ENCODE data around the gene METTL1. TPM values are rescaled to one million over a fixed set of nuclear protein-coding genes. Genes with fewer than 3 reads are reported as not detected.

Gene METTL1
- total RNA-seq, 1 experiment from 2014 or later = 17.9 TPM

DNA sequence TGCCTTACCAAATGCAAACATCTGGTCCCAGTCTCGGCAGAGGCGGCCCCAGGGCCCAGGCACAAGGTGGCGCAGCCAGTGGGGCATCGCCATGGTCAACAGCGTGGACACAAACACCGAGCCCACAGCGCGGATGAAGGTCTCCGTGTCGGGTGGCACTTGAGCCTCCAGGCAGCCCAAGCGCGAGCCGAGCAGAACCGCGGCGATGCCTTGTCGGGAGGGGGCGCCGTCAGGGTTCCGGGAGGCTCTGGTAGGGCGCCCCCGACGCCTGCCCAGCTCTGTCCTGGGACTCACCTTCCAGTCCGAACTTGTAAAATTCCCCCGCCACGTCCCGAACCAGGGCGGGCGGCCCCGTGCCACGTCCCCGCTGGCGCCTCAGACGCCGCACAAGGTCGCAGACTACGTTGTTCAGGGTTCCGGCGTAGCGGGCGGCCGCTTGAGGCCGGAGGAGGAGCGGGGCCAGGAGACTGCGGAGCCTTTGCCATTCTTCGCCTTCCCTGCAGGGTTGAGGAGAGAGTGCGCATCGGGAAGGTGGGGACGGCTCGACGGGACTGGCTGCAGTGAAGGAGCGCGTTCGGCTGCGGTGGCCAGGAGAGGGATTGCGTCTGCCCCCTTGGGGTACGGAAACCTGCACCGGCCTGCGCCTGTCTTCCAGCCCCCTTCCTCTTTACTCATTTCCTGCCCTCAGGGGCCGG, 6.8 kb downstream of the METTL1 start:
- Histone ChIP-seq H3K27me3 (ENCODE audit: insufficient read depth, low read depth) (peaks cover 33% of the 10 kb centered on the region), H3K9me2 (ENCODE audit: insufficient read depth) (no peaks in the 10 kb centered on the region), H3K9me3 (ENCODE audit: insufficient read depth, low read depth) (no peaks in the 10 kb centered on the region), H3K36me3 (ENCODE audit: low read depth) (no peaks in the 10 kb centered on the region), H3K4me2 (peak overlapping the region; percentile 51), H4K20me1 (ENCODE audit: insufficient read depth) (no peaks in the 10 kb centered on the region; the same call in 1 of the 2 replicates), H3K4me1 (replicated peaks; ENCODE audit: insufficient read depth) (no peaks in the 10 kb centered on the region), H3K4me3 (no peak overlapping the region), H2AFZ (no peak overlapping the region), H3F3A (ENCODE audit: insufficient read depth, low read depth) (peaks cover 4% of the 10 kb centered on the region; the same call in 1 of the 2 replicates), H3K79me2 (ENCODE audit: low read depth) (no peaks in the 10 kb centered on the region), H3K27ac (no peak overlapping the region)
- no TSS peak for BruUV-seq (replicated peaks)
- TF ChIP-seq EZH2 (IDR thresholded peaks at IDR 0.05; ENCODE audit: low read depth) = peak; percentile 96
- TF ChIP-seq, protein P1, sequence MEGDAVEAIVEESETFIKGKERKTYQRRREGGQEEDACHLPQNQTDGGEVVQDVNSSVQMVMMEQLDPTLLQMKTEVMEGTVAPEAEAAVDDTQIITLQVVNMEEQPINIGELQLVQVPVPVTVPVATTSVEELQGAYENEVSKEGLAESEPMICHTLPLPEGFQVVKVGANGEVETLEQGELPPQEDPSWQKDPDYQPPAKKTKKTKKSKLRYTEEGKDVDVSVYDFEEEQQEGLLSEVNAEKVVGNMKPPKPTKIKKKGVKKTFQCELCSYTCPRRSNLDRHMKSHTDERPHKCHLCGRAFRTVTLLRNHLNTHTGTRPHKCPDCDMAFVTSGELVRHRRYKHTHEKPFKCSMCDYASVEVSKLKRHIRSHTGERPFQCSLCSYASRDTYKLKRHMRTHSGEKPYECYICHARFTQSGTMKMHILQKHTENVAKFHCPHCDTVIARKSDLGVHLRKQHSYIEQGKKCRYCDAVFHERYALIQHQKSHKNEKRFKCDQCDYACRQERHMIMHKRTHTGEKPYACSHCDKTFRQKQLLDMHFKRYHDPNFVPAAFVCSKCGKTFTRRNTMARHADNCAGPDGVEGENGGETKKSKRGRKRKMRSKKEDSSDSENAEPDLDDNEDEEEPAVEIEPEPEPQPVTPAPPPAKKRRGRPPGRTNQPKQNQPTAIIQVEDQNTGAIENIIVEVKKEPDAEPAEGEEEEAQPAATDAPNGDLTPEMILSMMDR (conservative IDR thresholded peaks at IDR 0.05) = 0 out of 2 replicates have a peak, but pooled peaks have one; percentile 20
- ChIA-PET CTCF (no interaction called here), POLR2A (ENCODE audit: unreplicated experiment) (no interaction called here)
- intact Hi-C loops (cut with micrococcal nuclease; ENCODE audit: unreplicated experiment) = no loop called here
- peak in 1 of 2 experiments; percentile 37 for DNase-seq

DNA sequence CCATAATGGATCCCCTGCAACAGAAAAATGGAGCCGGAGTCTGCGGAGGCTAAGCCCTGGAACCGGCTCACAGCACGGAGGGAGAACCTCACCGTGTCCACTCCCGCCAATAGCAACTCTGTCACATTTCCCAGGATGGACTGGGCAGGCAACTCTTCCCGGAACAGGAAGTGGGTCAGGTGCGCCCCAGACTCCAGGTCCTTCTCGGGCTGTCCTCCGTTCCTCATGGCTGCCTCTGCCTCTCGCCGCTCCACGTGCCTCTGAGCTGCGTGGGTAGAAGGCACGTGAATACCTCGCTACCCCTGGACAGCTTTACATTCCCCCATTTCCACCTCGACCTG, 7.3 kb downstream of the METTL1 start:
- no peak overlapping the region for H3K4me3 ChIP-seq
- H3K27me3 ChIP-seq (ENCODE audit: insufficient read depth, low read depth) = peaks cover 33% of the 10 kb centered on the region
- no peaks in the 10 kb centered on the region; the same call in 1 of the 2 replicates for H4K20me1 ChIP-seq (ENCODE audit: insufficient read depth)
- intact Hi-C loops (cut with micrococcal nuclease; ENCODE audit: unreplicated experiment) = no loop called here
- no peak for DNase-seq
- no peak for TF ChIP-seq EZH2 (IDR thresholded peaks at IDR 0.05; ENCODE audit: low read depth)
- TF ChIP-seq, protein P1 (conservative IDR thresholded peaks at IDR 0.05) = no peak
- BruUV-seq (replicated peaks) = no TSS peak
- H2AFZ ChIP-seq = no peak overlapping the region
- no peaks in the 10 kb centered on the region for H3K36me3 ChIP-seq (ENCODE audit: low read depth)
- POLR2A ChIA-PET (ENCODE audit: unreplicated experiment) = no interaction called here
- H3K79me2 ChIP-seq (ENCODE audit: low read depth) = no peaks in the 10 kb centered on the region
- H3K9me2 ChIP-seq (ENCODE audit: insufficient read depth) = no peaks in the 10 kb centered on the region
- H3K27ac ChIP-seq = no peak overlapping the region
- CTCF ChIA-PET = no interaction called here
- H3K9me3 ChIP-seq (ENCODE audit: insufficient read depth, low read depth) = no peaks in the 10 kb centered on the region
- peaks cover 4% of the 10 kb centered on the region; the same call in 1 of the 2 replicates for H3F3A ChIP-seq (ENCODE audit: insufficient read depth, low read depth)
- H3K4me2 ChIP-seq = peak overlapping the region; percentile 51
- no peaks in the 10 kb centered on the region for H3K4me1 ChIP-seq (replicated peaks; ENCODE audit: insufficient read depth)

DNA sequence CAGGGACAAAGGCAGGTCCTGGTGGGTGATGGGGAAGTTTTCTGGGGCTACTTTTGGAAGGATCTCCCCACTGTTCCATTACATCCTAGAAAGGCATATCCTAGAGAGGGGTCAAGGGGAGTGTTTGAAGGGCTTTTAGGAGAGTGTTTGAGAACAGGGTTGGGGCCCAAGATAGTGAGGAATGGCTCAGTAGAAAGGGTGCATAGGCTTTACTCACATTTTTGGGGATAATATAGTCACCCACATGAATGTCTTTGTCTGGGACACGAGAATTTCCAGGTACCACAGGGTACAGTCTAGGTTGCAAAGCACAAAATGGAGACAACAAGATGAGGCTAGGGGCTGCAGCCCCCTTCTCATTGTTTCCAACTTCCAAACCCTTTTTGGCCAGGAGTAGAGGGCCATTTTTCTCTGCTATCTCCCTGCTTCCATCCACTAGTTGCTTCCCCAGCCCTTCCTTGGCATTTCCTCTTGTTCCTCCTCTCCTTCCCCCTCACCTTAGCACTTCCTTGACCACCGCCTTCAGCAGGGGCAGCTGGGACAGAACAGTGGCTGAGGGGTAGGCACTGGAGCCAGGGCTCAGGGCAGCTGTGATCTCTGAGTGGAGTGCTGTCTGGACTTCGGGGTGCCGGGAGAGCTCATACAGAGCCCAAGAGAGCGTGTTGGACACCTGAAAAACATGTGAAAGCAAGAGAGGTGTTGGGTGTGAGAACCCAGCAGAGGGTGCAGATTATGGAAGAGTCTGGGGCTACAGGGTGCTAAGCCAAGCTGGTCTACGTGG, 7.8 kb downstream of the METTL1 start:
- Histone ChIP-seq H3K79me2 (ENCODE audit: low read depth) (no peaks in the 10 kb centered on the region), H3K36me3 (ENCODE audit: low read depth) (no peaks in the 10 kb centered on the region), H3F3A (ENCODE audit: insufficient read depth, low read depth) (peaks cover 4% of the 10 kb centered on the region; the same call in 1 of the 2 replicates), H3K9me3 (ENCODE audit: insufficient read depth, low read depth) (no peaks in the 10 kb centered on the region), H3K27me3 (ENCODE audit: insufficient read depth, low read depth) (peaks cover 33% of the 10 kb centered on the region), H4K20me1 (ENCODE audit: insufficient read depth) (no peaks in the 10 kb centered on the region; the same call in none of the 2 replicates), H3K4me1 (replicated peaks; ENCODE audit: insufficient read depth) (no peaks in the 10 kb centered on the region), H3K4me2 (no peak overlapping the region), H3K4me3 (no peak overlapping the region), H3K9me2 (ENCODE audit: insufficient read depth) (no peaks in the 10 kb centered on the region), H2AFZ (no peak overlapping the region), H3K27ac (no peak overlapping the region)
- no TSS peak for BruUV-seq (replicated peaks)
- ChIA-PET CTCF (no interaction called here), POLR2A (ENCODE audit: unreplicated experiment) (no interaction called here)
- intact Hi-C loops (cut with micrococcal nuclease; ENCODE audit: unreplicated experiment) = no loop called here
- TF ChIP-seq EZH2 (IDR thresholded peaks at IDR 0.05; ENCODE audit: low read depth) = no peak
- TF ChIP-seq, protein P1 (conservative IDR thresholded peaks at IDR 0.05) = no peak
- no peak for DNase-seq

Data from PC-9 (cell line).